Panc1 (cell line): ENCODE measurements around the gene VTI1A.

Experiments
- CTCF ChIP-seq: fragments of 450-650 bp; IDR thresholded peaks from 2 replicates; pipeline ENCODE4 v1.5.1; 2017; ENCODE audit warnings: mild to moderate bottlenecking
- POLR2AphosphoS5 ChIP-seq: IDR thresholded peaks from 2 replicates; pipeline ENCODE4 v1.6.1; 2012; ENCODE audit warnings: mild to moderate bottlenecking, low read depth, low read length, moderate library complexity
- TCF7L2 ChIP-seq: IDR thresholded peaks from 2 replicates; pipeline ENCODE4 v1.6.1; 2011; ENCODE audit warnings: mild to moderate bottlenecking, low read depth, low read length, inconsistent platforms

DNA sequence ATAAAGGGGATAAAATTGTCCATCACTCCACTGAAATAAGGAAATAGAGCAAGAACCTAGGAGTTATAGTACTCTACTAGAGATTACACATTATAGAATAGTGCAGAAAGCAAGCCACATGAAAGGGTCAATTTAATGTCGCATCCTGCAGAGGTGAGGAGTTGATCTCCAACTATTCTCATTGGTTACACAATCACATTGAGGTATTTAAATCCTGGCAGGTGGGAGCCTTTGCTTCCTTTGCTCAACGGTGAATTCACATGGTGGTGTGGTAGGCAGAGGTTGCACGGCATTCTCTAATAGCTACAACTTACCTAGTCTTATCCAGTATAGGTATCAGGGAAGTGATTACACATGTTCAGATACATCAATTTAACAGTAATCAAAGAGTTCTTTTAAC is 304.6 kb downstream of the VTI1A start:
- no peak for TF ChIP-seq POLR2AphosphoS5
- TF ChIP-seq CTCF: no peak
- no peak for TF ChIP-seq TCF7L2
